ENCODE results near the gene TRIM15. TPM values are rescaled to one million over a fixed set of nuclear protein-coding genes. Genes with fewer than 3 reads are reported as not detected.

The TRIM15 gene
- total RNA-seq, 1 experiment from 2014 or later: 0.08 TPM

DNA sequence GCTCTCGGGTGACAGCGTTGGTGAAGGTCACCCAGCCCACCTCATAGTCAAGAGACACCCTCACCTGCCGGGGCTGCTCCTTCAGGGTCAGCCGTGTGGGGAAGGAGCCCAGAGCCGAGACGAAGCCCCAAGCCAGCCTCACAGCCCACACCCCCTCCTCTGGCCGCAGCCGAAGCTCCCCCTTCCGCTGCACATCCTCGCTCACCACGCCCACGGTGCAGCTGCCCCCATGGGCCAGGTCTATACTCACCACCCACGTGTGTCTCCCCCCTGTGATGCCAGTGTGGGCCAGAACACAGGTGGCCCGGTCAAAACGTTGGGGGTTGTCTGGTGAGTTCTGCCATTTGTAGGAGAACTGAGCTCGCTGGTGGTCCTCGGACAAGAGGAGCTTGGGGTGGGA lies 9.3 kb upstream of the TRIM15 start:
- Histone ChIP-seq H3K27me3 (no peaks in the 10 kb centered on the region), H3K36me3 (no peaks in the 10 kb centered on the region), H3K9me3 (replicated peaks) (no peaks in the 10 kb centered on the region), H3K4me1 (peaks cover 35% of the 10 kb centered on the region), H3K4me3 (no peak overlapping the region), H3K27ac (no peak overlapping the region)
- DNase-seq: no peak

DNA sequence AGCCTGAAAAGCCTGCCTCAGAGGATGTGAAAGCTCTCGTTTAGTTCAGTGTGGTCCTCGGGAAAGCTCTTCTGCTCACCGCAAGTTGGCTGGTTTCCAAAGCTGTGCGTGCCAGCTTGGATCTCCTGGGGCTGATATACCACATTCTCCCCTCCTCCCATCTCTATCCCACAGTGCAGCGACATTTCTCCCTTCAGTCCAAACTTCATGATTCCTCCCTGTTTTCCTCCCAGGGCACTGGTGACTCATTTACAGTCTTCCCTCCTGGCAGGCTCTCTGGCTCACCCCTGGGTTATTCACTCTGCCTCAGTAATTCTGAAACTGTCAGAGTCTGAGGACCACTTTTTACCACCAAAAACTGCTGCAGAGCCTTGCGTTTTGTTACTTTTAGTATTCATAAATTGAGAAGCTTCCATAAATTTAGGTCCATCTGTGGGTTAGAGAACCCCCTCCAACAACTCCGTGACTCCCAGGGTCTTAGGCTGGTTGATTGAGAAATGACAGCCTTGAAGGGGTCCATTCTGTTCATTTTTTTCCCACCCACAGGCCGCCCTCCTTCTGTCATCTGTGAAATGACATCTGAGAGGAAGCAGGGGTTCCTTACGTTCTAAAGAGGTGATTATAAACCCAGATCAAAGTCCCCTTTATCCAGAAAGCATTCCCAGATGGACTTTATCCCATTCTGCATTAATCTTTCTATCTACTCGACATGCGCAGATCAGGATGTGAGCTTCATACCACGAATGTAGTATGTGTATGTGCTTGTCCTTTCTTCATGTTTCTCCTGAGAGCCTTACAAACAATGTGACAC lies 8.4 kb upstream of the TRIM15 start:
- no peak overlapping the region for H3K27ac ChIP-seq
- no peak overlapping the region for H3K4me3 ChIP-seq
- no peaks in the 10 kb centered on the region for H3K27me3 ChIP-seq
- no peaks in the 10 kb centered on the region for H3K36me3 ChIP-seq
- H3K4me1 ChIP-seq: peaks cover 34% of the 10 kb centered on the region
- peak; percentile 34 to 45 for DNase-seq
- H3K9me3 ChIP-seq (replicated peaks): no peaks in the 10 kb centered on the region

DNA sequence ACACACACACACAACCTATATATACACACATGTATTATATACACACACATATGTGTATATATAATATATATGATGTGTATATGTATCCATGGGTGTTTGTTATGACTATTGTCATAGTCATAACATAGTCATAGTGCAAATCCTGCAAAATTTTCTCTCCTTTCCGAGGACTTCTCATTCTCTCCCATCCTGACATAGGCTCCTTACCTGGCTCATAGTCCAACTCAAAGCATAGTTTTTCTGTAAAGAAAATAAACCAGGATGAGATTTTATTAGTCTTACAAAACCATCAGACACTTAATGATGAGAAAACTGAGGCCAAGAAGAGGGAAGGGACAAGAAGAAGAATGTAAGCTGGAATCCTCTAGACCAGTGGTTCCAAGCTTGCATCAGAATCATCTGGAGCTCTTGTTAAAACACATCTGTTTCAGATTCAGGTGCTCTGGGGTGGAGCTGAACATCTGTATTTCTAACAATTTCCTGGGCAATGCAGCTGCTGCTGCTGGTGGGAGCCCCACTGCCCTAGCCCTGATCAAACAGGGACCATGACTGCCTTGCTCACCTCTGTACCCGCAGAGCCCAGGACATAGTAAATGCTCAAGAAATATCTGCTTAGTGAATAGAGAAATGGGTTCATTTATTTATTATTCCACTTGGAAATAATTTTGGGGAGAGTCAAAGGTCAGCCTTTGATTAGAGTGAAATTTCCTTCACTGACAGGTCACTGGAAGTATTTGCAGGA lies 7.7 kb upstream of the TRIM15 start:
- H3K27ac ChIP-seq: no peak overlapping the region
- H3K4me3 ChIP-seq: no peak overlapping the region
- no peak for DNase-seq
- no peaks in the 10 kb centered on the region for H3K27me3 ChIP-seq
- peaks cover 26% of the 10 kb centered on the region for H3K4me1 ChIP-seq
- no peaks in the 10 kb centered on the region for H3K9me3 ChIP-seq (replicated peaks)
- H3K36me3 ChIP-seq: no peaks in the 10 kb centered on the region

DNA sequence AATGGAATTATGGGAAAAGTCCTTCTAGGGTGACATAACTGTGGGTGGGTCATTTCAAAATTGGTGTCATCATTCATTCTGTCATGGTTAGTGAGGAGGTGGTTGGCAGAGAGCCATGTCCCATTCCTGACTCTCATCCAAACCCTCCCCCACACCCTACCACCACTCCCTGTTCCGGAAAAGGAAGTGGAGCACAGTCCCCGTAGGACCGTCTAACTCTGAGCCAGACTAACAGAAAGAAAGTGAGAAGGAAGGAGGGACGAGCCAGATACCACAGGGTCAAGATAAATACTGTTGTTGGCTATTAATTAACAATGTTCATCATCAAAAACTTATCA lies 7.1 kb upstream of the TRIM15 start:
- DNase-seq: peak; percentile 51 to 52
- Histone ChIP-seq H3K27me3 (no peaks in the 10 kb centered on the region), H3K9me3 (replicated peaks) (no peaks in the 10 kb centered on the region), H3K27ac (no peak overlapping the region), H3K36me3 (no peaks in the 10 kb centered on the region), H3K4me3 (no peak overlapping the region), H3K4me1 (peaks cover 24% of the 10 kb centered on the region)

DNA sequence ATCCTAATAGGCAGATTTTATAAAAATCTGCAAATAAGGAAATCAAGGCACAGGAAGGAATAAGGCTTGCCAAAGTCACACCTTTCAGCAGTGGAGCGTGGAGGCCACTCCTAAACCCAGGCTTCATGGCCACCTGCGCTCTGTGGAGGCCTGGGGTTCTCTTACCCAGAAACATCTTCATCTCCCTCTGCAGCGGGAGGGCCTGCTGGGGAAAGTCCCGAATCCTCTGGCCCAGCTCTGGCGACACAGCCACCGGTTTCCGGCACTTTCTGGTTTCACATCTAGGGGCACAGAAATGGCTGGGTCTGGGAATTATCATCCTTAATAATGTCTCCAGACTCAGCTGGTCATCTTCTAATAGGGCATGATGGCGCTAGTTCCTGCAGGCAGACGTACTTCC lies 6.6 kb upstream of the TRIM15 start:
- no peak for DNase-seq
- H3K4me1 ChIP-seq: peaks cover 18% of the 10 kb centered on the region
- no peaks in the 10 kb centered on the region for H3K27me3 ChIP-seq

DNA sequence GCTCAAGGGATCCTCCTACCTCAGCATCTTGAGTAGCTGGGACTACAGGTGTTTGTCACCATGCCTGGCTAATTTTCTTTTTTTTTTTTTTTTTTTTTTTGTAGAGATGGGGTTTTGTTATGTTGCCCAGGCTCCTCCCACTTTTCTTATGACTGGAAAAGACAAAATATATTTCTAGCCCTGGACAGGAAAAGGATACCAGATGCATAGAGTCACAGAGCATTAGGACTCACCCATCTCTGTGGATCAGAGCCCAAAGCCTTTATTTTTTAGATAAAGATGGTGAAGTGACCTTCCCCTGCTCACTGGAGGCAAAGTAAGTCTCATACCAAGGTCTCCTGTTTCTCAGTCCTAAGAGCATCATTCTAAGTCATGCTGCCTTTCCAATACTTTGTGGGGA lies 5.8 kb upstream of the TRIM15 start:
- no peak for DNase-seq
- Histone ChIP-seq H3K4me1 (peaks cover 13% of the 10 kb centered on the region), H3K4me3 (no peak overlapping the region), H3K36me3 (no peaks in the 10 kb centered on the region), H3K9me3 (replicated peaks) (no peaks in the 10 kb centered on the region), H3K27ac (no peak overlapping the region), H3K27me3 (no peaks in the 10 kb centered on the region)

More for the DNA sequence above, 6.6 kb upstream of the TRIM15 start:
- no peak overlapping the region for H3K27ac ChIP-seq
- no peaks in the 10 kb centered on the region for H3K9me3 ChIP-seq (replicated peaks)
- no peak overlapping the region for H3K4me3 ChIP-seq
- H3K36me3 ChIP-seq: no peaks in the 10 kb centered on the region

DNA sequence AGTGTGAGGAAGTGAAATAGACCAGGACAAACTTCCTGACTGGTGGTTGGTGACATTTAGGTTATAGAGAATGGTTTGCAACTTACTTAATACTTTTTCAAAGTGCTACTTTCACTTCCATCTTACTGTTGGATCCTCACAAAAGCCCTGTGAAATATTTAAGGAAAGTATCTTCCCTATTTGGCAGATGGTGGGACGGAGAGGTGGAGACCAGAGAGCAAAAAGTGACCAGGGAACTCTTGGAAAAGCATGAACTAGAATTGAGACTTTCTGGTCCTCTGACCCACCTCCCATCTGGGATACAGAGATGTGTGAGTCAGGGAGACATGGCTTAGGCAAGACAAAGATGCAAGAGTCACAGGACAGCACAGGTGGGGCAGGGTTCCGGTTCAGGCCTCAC lies 5.3 kb upstream of the TRIM15 start:
- peaks cover 13% of the 10 kb centered on the region for H3K4me1 ChIP-seq
- no peak overlapping the region for H3K4me3 ChIP-seq
- DNase-seq: no peak

DNA sequence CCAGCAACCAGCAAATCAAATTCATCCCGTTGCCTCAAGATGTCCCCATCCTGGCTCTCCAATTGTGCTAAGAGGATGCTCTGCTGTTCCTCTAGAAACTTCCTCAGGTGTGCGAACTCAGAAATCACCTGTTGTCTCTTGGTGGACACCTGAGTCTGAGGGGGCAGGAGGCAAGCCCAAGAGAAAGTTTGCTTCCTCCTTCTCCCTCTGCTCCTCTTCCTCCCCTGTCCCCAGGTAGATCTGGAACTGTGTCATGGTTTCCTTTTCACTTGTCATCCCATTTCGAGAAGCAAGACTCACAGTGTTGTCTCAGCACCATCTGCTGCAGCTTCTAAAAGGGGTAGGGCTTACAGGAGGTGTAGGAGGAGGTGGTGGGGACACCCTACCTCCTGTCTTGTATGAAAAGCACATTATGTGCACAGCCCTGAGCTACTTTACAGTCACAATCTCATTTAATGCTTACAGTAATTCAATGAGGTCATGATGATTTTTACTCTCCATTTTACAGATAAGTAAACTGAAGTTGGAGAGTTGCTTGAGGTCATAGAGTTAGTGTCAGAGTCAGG lies 4.8 kb upstream of the TRIM15 start:
- no peaks in the 10 kb centered on the region for H3K36me3 ChIP-seq
- H3K9me3 ChIP-seq (replicated peaks): no peaks in the 10 kb centered on the region
- no peak overlapping the region for H3K4me3 ChIP-seq
- H3K4me1 ChIP-seq: peaks cover 13% of the 10 kb centered on the region
- H3K27me3 ChIP-seq: no peaks in the 10 kb centered on the region
- no peak for DNase-seq
- no peak overlapping the region for H3K27ac ChIP-seq

More for the DNA sequence above, 5.3 kb upstream of the TRIM15 start:
- H3K27ac ChIP-seq: no peak overlapping the region
- no peaks in the 10 kb centered on the region for H3K36me3 ChIP-seq
- H3K9me3 ChIP-seq (replicated peaks): no peaks in the 10 kb centered on the region
- no peaks in the 10 kb centered on the region for H3K27me3 ChIP-seq

DNA sequence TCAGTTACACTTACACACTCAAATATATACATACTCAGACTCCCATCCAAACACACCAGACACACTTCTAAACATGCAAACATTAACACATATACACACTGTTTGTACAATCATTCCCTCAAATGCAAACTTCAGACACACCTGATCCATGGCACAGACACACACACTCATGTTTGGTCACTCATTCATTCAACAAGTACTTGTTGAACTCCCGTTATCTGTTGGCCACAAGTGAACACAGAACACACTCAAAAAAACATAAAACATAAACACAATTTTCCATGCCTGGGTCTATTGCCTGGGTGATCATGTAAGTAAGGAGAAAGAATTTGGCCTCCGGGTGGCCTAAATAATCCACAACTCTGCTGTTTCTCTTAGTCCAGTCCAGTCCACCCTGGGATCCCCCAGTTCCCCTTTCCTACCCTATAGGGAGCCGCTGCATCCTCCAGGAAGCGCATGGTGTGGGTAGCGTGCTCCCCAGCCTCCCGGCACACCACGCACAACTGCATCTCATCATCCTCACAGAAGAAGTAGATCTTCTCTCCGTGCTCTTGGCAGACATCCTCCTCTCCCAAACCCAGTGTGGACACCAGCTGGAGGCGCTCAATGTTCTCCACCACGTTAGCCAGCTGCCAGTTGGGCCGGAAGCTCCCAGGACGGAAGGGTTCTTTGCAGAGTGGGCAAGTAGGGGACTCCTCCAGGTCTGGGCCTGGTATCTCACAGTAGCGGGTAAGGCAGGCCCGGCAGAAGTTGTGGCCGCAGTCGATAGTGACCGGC lies 3.1 kb upstream of the TRIM15 start:
- peaks cover 2% of the 10 kb centered on the region for H3K4me1 ChIP-seq
- H3K27me3 ChIP-seq: no peaks in the 10 kb centered on the region
- no peak for DNase-seq
- no peaks in the 10 kb centered on the region for H3K9me3 ChIP-seq (replicated peaks)
- H3K27ac ChIP-seq: no peak overlapping the region
- H3K36me3 ChIP-seq: no peaks in the 10 kb centered on the region
- H3K4me3 ChIP-seq: no peak overlapping the region

DNA sequence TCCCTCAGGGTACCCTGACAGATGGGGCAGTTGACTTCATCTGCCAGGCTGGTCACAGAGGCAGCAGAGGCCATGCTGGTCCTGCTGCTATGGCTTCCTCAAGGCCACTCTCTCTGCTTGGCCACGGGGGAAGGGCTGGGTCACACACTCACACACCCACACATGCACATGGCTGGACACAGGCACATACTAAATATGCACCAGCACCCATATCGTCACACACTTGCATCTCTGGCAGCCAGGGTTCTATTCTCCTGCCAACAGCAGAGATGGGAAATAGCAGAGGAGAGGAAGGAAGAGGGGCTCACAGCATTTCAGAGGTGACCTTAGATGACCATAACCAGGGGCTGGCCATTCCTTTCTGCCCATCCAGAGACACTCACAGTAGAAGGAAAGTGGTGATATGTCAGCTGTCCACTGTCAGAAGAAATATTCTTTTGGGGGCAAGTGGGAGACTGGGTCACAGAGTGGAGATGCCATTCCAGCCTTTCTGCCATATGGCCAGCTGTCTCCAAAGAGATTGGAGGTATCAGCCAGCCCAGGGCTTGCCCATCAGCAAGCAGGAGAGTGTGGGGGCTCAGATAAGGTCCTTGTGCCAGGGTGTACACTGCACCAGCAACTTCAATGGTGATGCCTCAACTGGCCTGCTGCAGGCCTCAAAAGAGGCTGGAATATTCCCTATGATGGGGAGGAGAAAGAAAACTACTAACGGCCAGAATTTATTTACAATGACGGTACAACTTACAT lies 2.4 kb upstream of the TRIM15 start, which contains the start of gene TRIM10:
Gene TRIM10, minus strand, starts transcription at position 427 of the 747 bp plus-strand sequence. Its CDS starts 353 bp downstream, at position 74.
- DNase-seq: no peak
- H3K9me3 ChIP-seq (replicated peaks): no peaks in the 10 kb centered on the region
- no peak within 1 kb of the TSS for H3K4me3 ChIP-seq
- no peaks in the 10 kb centered on the region for H3K4me1 ChIP-seq
- H3K27me3 ChIP-seq: no peaks in the 10 kb centered on the region
- no peaks in the 10 kb centered on the region for H3K36me3 ChIP-seq
- no peak within 1 kb of the TSS for H3K27ac ChIP-seq

DNA sequence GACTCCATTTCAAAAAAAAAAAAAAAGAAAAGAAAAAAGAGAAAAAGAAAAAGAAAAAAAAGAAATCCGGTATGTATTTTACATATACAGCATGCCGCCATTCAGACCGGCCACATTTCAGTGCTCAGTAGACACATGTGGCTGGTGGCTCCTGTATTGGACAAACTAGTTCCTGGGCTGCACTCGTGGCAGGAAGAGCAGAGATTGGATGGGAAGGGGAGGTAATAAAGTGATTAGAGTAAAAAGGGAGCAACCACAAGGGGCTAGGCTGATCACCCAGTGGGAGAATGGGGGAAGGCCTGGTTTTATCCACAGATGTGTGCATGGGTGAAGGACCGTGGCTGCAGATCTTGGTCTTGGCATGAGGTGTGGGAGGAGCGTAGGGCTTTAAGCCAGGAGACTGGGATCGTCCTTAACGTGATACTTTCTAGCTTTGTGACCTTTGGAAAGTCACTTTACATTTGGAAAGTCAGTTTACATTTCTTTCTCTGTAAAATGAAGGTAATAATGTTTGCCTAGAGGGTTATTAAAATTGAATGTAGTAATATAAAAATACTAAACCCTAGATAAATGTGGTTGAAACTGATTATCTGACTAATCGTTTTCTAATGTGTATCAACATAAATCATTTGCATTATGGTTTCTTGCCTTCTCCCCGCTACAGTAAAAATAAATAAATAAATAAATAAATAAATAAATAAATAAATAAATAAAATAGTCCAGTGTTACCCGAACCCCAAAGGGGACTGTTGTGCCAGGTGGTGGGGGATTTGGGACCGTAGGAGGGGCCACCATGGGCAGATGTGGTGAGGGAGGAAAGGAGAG lies 869 bp upstream of the TRIM15 start:
- H3K36me3 ChIP-seq: no peaks in the 10 kb centered on the region
- no peaks in the 10 kb centered on the region for H3K9me3 ChIP-seq (replicated peaks)
- H3K27ac ChIP-seq: no peak overlapping the region
- DNase-seq: no peak
- H3K4me1 ChIP-seq: no peaks in the 10 kb centered on the region
- no peaks in the 10 kb centered on the region for H3K27me3 ChIP-seq
- H3K4me3 ChIP-seq: no peak overlapping the region

DNA sequence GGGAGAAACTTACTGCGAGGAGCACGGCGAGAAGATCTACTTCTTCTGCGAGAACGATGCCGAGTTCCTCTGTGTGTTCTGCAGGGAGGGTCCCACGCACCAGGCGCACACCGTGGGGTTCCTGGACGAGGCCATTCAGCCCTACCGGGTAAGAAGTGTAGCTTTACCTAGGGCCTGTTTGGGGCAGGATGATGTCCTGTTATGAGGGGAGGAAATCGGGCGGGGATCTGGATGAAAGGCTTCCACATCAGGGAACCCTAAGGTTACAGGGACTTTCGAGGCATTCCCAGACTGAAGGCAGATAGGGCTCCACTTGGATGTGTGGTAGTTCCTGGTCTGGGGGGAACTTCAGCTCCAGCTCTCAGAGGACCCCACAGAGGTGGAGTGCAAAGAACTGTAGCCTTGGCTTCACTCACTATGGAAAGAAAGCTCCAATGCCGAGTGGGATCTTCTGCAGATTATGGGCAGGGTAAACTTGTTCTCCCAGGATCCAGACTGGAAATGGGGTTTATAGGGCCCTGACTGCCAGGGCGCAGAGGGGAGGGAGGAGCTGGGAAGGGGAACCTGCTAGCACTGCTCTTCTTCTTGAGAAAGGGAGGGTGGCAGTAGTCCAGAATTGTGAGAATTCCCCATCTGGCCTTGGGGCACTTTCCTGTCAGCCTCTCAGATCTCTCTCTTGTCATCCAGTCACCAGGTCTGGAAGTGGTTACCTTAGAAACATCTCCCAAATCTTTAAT lies 740 bp downstream of the TRIM15 start:
- Histone ChIP-seq H3K36me3 (no peaks in the 10 kb centered on the region), H3K9me3 (replicated peaks) (no peaks in the 10 kb centered on the region), H3K27me3 (no peaks in the 10 kb centered on the region), H3K27ac (no peak overlapping the region), H3K4me1 (no peaks in the 10 kb centered on the region), H3K4me3 (no peak overlapping the region)
- no peak for DNase-seq

DNA sequence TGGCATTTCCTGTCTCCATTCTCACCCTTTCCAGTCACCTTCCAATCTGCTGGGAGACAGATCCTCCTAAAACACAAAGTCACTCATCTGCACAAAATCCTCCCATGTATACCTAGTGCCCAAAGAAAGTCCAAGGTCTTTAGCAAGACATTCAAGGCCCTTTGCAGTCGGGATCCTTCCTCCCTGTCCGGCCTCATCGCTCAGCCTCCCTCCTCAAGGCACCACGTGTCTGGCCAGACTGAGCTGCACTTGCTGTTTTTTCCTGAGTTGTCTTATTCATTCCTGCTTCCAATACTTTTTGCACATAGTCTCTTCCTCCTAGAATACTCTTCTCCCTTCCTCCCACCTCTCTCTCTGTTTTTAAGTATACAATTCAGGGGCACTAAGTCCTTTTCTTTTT lies 1.4 kb downstream of the TRIM15 start:
- no peak overlapping the region for H3K4me3 ChIP-seq
- H3K4me1 ChIP-seq: no peaks in the 10 kb centered on the region
- H3K9me3 ChIP-seq (replicated peaks): no peaks in the 10 kb centered on the region
- no peaks in the 10 kb centered on the region for H3K27me3 ChIP-seq
- no peak for DNase-seq
- H3K36me3 ChIP-seq: no peaks in the 10 kb centered on the region
- H3K27ac ChIP-seq: no peak overlapping the region

All from SJCRH30 (cell line).